ENCODE measurements around the gene SLFN5. TPM values are rescaled to one million over a fixed set of nuclear protein-coding genes. Genes with fewer than 3 reads are reported as not detected.

SLFN5 gene
- total and polyA plus RNA-seq, 4 donors: 1.9 to 7.8 (median 3.4) TPM

GRCh38 chr17:35293151-35293847 lies 50.4 kb downstream of the SLFN5 start:
- no peak for DNase-seq (ENCODE audit: low spot score)
- WGBS: 71% methylated on average over 1 of the region's 1 CpG
- H3K36me3 ChIP-seq (ENCODE audit: control insufficient read depth in 4 of 4, insufficient read depth in 3 of 4, low read depth in 1 of 4, low read length in 3 of 4): no peaks in the 10 kb centered on the region
- no peaks in the 10 kb centered on the region for H3K4me1 ChIP-seq (ENCODE audit: control insufficient read depth in 4 of 4, insufficient read depth in 4 of 4, low read length in 3 of 4)
- no peak for TF ChIP-seq CTCF (IDR thresholded peaks at IDR 0.05; ENCODE audit: low read depth, low read length, missing input control)
- TF ChIP-seq TAF1 (conservative IDR thresholded peaks at IDR 0.05): no peak
- no peak for TF ChIP-seq FOXA2 (IDR thresholded peaks at IDR 0.05)
- no peak for TF ChIP-seq ATF3 (IDR thresholded peaks at IDR 0.05)
- no peak for TF ChIP-seq FOXA1 (IDR thresholded peaks at IDR 0.05)
- TF ChIP-seq MAX (IDR thresholded peaks at IDR 0.05): no peak
- TF ChIP-seq JUND (IDR thresholded peaks at IDR 0.05): no peak
- TF ChIP-seq GABPA (IDR thresholded peaks at IDR 0.05 in 1 of 2, conservative IDR thresholded peaks at IDR 0.05 in 1 of 2): no peak
- TF ChIP-seq, protein P1, sequence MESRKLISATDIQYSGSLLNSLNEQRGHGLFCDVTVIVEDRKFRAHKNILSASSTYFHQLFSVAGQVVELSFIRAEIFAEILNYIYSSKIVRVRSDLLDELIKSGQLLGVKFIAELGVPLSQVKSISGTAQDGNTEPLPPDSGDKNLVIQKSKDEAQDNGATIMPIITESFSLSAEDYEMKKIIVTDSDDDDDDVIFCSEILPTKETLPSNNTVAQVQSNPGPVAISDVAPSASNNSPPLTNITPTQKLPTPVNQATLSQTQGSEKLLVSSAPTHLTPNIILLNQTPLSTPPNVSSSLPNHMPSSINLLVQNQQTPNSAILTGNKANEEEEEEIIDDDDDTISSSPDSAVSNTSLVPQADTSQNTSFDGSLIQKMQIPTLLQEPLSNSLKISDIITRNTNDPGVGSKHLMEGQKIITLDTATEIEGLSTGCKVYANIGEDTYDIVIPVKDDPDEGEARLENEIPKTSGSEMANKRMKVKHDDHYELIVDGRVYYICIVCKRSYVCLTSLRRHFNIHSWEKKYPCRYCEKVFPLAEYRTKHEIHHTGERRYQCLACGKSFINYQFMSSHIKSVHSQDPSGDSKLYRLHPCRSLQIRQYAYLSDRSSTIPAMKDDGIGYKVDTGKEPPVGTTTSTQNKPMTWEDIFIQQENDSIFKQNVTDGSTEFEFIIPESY (IDR thresholded peaks at IDR 0.05): no peak
- TF ChIP-seq YY1 (IDR thresholded peaks at IDR 0.05): no peak
- no peak for TF ChIP-seq RXRA (IDR thresholded peaks at IDR 0.05)
- TF ChIP-seq, protein P2, sequence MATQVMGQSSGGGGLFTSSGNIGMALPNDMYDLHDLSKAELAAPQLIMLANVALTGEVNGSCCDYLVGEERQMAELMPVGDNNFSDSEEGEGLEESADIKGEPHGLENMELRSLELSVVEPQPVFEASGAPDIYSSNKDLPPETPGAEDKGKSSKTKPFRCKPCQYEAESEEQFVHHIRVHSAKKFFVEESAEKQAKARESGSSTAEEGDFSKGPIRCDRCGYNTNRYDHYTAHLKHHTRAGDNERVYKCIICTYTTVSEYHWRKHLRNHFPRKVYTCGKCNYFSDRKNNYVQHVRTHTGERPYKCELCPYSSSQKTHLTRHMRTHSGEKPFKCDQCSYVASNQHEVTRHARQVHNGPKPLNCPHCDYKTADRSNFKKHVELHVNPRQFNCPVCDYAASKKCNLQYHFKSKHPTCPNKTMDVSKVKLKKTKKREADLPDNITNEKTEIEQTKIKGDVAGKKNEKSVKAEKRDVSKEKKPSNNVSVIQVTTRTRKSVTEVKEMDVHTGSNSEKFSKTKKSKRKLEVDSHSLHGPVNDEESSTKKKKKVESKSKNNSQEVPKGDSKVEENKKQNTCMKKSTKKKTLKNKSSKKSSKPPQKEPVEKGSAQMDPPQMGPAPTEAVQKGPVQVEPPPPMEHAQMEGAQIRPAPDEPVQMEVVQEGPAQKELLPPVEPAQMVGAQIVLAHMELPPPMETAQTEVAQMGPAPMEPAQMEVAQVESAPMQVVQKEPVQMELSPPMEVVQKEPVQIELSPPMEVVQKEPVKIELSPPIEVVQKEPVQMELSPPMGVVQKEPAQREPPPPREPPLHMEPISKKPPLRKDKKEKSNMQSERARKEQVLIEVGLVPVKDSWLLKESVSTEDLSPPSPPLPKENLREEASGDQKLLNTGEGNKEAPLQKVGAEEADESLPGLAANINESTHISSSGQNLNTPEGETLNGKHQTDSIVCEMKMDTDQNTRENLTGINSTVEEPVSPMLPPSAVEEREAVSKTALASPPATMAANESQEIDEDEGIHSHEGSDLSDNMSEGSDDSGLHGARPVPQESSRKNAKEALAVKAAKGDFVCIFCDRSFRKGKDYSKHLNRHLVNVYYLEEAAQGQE (IDR thresholded peaks at IDR 0.05): no peak
- no peak for TF ChIP-seq EGR1 (IDR thresholded peaks at IDR 0.05; ENCODE audit: low read depth in 2 of 2)
- no peak for TF ChIP-seq RAD21 (IDR thresholded peaks at IDR 0.05)
- TF ChIP-seq NR2F2 (IDR thresholded peaks at IDR 0.05): no peak
- no peak for TF ChIP-seq HNF4A (conservative IDR thresholded peaks at IDR 0.05)
- no peak overlapping the region for H3K27ac ChIP-seq (ENCODE audit: low read depth in 1 of 2, low read length in 2 of 2)
- H3K9me3 ChIP-seq (ENCODE audit: control insufficient read depth in 4 of 4, low read length in 3 of 4): no peaks in the 10 kb centered on the region
- no peak overlapping the region for H3K9ac ChIP-seq (ENCODE audit: low read depth in 1 of 2, low read length in 2 of 2)
- no peak overlapping the region for H3K4me3 ChIP-seq (ENCODE audit: low read depth in 1 of 3, low read length in 3 of 3)
- peaks cover 0 to 10% (median 0%) of the 10 kb centered on the region in 4 donors for H3K27me3 ChIP-seq (ENCODE audit: control insufficient read depth in 4 of 4, insufficient read depth in 4 of 4, low read length in 3 of 4)
